WI38 (cell line): ENCODE results near the gene TCF4.

ENCODE experiments used
- H3K4me3 ChIP-seq: 2 replicates; pipeline ENCODE4 v1.5.1; 2011; ENCODE audit warnings: low read depth, mild to moderate bottlenecking, control low read depth, low read length
- CTCF ChIP-seq: IDR thresholded peaks from 2 replicates; pipeline ENCODE4 v1.5.1; 2012; ENCODE audit warnings: low read depth, mild to moderate bottlenecking, control low read depth, low read length

TCF4 gene

DNA sequence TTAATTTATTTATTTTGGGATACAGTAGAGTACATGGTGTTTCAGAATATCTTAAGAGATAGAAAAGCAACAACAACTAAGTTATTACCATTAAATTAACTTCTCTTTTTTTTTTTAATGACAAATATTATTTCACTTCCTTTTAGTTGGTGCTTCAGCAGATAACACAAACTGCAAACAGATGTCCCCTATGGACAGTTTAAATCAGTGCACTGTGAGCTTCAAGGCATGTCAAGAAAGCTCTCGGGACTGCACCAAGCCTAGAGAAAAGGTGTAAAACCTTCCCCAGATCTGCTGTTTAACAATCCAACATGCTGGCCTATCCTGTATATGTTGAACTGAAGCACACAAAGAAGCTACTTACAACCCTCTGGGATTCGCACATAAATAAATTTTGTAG lies 122.7 kb downstream of the TCF4 start:
- TF ChIP-seq CTCF: no peak
- H3K4me3 ChIP-seq: no peak overlapping the region

DNA sequence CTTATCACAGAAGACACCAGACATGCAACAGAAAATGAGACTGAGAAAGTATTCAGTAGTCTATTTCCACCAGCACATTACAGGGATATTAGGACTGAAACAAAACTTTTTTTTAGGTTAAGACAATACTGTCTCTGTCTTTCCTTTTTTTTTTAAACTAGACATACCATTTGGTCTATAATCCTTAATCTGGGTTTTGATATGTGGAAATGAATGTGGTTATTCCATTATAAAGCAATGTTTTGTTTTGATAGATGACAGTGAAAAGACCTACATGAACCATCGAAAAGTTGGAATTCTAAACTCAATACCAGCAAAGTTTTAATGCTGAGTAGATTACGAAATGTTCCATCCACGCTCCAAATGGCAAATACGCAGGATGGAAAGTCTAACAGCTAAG lies 123.4 kb downstream of the TCF4 start:
- TF ChIP-seq CTCF: no peak

DNA sequence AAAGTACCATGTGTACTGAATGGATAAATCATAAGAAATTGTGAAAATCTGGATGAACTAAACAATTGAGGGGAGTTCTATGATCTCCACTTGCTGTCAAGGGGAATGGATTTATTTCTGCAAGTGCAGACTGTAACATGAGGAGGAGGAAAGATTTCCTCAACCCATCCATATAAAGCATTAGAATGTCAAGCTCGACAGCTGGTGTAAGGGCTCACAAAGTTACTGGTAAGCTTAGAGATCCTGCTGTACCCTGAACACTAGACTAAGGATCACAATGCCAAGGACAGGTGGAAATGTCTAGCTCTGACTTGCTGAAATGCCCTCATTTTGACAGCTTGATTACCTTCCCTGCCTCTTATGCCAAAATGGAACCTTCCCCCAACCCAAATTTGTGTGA lies 125.3 kb downstream of the TCF4 start:
- no peak for TF ChIP-seq CTCF

More for the DNA sequence above, 123.4 kb downstream of the TCF4 start:
- no peak overlapping the region for H3K4me3 ChIP-seq

DNA sequence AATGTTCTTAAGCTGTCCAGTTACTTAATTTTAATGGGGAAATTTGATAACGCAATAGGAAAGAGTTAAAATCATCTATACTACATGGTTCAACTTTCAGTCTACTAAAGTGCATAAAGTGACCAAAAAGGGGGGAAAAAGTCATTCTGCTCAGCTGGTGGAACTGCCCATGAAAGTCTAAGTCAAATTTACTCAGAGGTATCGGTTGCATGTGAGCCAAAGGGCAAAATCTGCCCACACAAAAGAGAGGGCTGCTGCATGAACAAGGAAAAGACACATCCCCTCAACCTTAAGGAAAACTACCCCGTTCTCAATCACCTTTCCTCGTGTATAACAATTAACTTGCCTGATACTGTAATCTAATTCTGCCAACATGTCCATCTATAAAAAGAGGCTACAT lies 126.1 kb downstream of the TCF4 start:
- no peak for TF ChIP-seq CTCF

More for the DNA sequence above, 125.3 kb downstream of the TCF4 start:
- H3K4me3 ChIP-seq: no peak overlapping the region

DNA sequence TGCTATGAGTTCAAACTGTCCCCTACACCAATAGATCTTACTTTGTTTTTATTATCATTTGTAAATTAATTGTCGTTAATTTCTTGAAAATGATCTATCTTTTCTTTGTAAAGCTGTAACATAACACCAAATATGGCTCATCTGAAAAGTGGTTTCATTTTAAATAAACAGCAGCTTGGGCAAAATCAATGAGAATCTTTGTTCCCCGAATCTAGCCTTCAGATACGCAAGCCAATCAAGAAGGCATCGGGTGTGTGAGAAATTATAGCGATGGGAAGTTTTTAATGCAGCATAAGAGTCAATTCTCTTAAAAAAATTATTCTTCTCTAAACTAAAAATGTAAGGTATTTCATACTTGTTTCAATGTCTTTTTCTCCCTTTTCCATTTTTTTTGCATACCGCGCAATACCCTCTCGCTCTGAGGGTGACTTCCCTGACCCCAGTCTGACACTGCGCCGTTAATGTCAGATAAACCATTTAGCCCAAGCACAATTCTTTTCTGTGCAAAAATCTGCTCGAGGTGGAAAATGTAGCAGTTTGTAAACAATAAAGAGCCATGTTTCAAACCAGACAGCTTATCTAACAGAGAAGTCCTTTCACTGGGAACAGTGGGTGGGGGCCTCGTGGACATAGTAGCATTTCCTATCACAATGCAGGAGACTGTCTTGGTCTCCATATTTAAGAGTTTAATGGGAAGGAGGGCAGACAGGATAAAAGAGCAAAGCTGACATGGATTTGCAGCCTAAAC lies 129.4 kb downstream of the TCF4 start:
- TF ChIP-seq CTCF: no peak

More for the DNA sequence above, 126.1 kb downstream of the TCF4 start:
- H3K4me3 ChIP-seq: no peak overlapping the region

DNA sequence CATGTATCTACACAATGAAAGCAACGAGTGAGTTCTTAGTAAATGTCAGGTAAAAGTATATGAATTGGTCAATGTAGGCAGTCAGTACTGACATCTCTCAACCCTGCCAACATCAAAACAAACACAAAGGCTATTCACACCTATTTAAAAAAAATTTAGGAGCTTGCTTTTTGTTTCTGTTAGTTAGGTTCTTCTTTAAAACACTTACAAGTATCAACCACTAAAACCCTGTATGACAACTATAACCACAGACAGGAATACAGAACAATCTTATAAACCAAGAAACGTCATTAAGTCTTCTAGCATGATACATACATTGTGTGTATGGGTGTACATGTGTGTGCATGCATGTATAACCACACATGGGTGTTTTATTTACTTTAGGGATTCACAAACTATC lies 131.0 kb downstream of the TCF4 start:
- no peak overlapping the region for H3K4me3 ChIP-seq

More for the DNA sequence above, 129.4 kb downstream of the TCF4 start:
- H3K4me3 ChIP-seq: no peak overlapping the region

More for the DNA sequence above, 131.0 kb downstream of the TCF4 start:
- TF ChIP-seq CTCF: no peak
